ENCODE data around the gene CASP2. TPM values are rescaled to one million over a fixed set of nuclear protein-coding genes. Genes with fewer than 3 reads are reported as not detected.

CASP2 gene
- total and polyA plus RNA-seq, 2 of the 8 experiments (the other 6 are each of a cell fraction or from before 2014, with no cell fraction given), result 23.7 to 35.3 TPM

- TF ChIP-seq SUZ12 (IDR thresholded peaks at IDR 0.05; ENCODE audit: low read length) (no peak), CTBP2 (IDR thresholded peaks at IDR 0.05; ENCODE audit: borderline replicate concordance, insufficient read depth, insufficient read length, low read length) (no peak)
These were observed 16.9 kb upstream of the CASP2 start (continued) for GRCh38 chr7:143271240-143271639.

Measured in H1 (cell line).